GM21737 (cell line): ENCODE measurements around the gene MR1.

Experiments
- ATAC-seq: cut with Tn5 transposase; IDR thresholded peaks from one replicate; pipeline ENCODE4 v1.9.1; 2021; ENCODE audit warnings: mild to moderate bottlenecking, moderate library complexity; ENCODE audit not compliant: unreplicated experiment

MR1 gene

GRCh38 chr1:181105134-181106021, 71.6 kb downstream of the MR1 start:
- peak; percentile 71 for ATAC-seq

GRCh38 chr1:181106022-181106312, 72.2 kb downstream of the MR1 start:
- ATAC-seq = no peak

GRCh38 chr1:181106479-181106878, 72.7 kb downstream of the MR1 start:
- no peak for ATAC-seq

- no peak for ATAC-seq
Measured at GRCh38 chr1:181107711-181108110, 73.9 kb downstream of the MR1 start.

GRCh38 chr1:181108304-181108867, 74.6 kb downstream of the MR1 start:
- no peak for ATAC-seq

- no peak for ATAC-seq
Measured at GRCh38 chr1:181110013-181110412, 76.2 kb downstream of the MR1 start.
